Karpas-422 (cell line): Measurements from ENCODE around the gene B3GNT9. TPM values are rescaled to one million over a fixed set of nuclear protein-coding genes. Genes with fewer than 3 reads are reported as not detected.

Experiments used
- DNase-seq: peaks from one replicate; pipeline ENCODE4 v3.0.0-alpha.2; 2015
- H2AFZ ChIP-seq: fragments of 200-600 bp; sonication (generic); 2 replicates; pipeline ENCODE4 v1.6.1; 2014; ENCODE audit warnings: antibody characterized with exemption, low read length, mixed read lengths
- H3K27ac ChIP-seq: fragments of 200-600 bp; sonication (generic); 2 replicates; pipeline ENCODE4 v1.5.1; 2014; ENCODE audit warnings: mild to moderate bottlenecking, low read length, moderate library complexity
- H3K27me3 ChIP-seq: fragments of 200-600 bp; sonication (generic); 2 replicates; pipeline ENCODE4 v1.6.1; 2014; ENCODE audit warnings: low read length, mixed read lengths
- H3K36me3 ChIP-seq: fragments of 200-600 bp; sonication (generic); 2 replicates; pipeline ENCODE4 v1.6.1; 2014; ENCODE audit warnings: low read length, mixed read lengths; ENCODE audit not compliant: insufficient read depth
- H3K4me1 ChIP-seq: fragments of 200-600 bp; sonication (generic); 2 replicates; pipeline ENCODE4 v1.6.1; 2014; ENCODE audit warnings: mild to moderate bottlenecking, low read length, mixed read lengths
- H3K4me2 ChIP-seq: fragments of 200-600 bp; sonication (generic); 2 replicates; pipeline ENCODE4 v1.6.1; 2014; ENCODE audit warnings: low read length, low read depth, mild to moderate bottlenecking; ENCODE audit not compliant: poor library complexity, severe bottlenecking
- H3K4me3 ChIP-seq: fragments of 200-600 bp; sonication (generic); 2 replicates; pipeline ENCODE4 v1.5.1; 2014; ENCODE audit warnings: mild to moderate bottlenecking, antibody characterized with exemption, low read length, mixed read lengths
- H3K79me2 ChIP-seq: fragments of 200-600 bp; sonication (generic); 2 replicates; pipeline ENCODE4 v1.6.1; 2014; ENCODE audit warnings: mild to moderate bottlenecking, low read length, mixed read lengths
- H3K9ac ChIP-seq: fragments of 200-600 bp; sonication (generic); 2 replicates; pipeline ENCODE4 v1.6.0; 2014; ENCODE audit warnings: low read length
- H3K9me2 ChIP-seq: fragments of 200-600 bp; sonication (generic), shearing (Covaris generic); replicated peaks from 2 replicates; pipeline ENCODE4 v1.6.0; 2014; ENCODE audit warnings: mild to moderate bottlenecking, low read length, moderate library complexity; ENCODE audit not compliant: insufficient read depth
- H3K9me3 ChIP-seq: fragments of 300-700, 200-600 bp; sonication (generic); 2 replicates; pipeline ENCODE4 v1.6.1; 2014; ENCODE audit warnings: low read length, mixed read lengths
- H4K20me1 ChIP-seq: fragments of 200-600 bp; sonication (generic); 2 replicates; pipeline ENCODE4 v1.6.1; 2014; ENCODE audit warnings: mild to moderate bottlenecking, antibody characterized with exemption, low read length, low read depth; ENCODE audit not compliant: insufficient read depth
- total RNA-seq: library from RNA; depleted of rRNA; stranded (reverse); fragments of >200 nt; shearing (Covaris generic); gene quantifications from 2 replicates; pipeline ENCODE4 v1.2.3, GENCODE V29; 2014; ENCODE audit warnings: low replicate concordance

The B3GNT9 gene
- total RNA-seq, 1 experiment from 2014 or later, result 1.4 TPM

DNA sequence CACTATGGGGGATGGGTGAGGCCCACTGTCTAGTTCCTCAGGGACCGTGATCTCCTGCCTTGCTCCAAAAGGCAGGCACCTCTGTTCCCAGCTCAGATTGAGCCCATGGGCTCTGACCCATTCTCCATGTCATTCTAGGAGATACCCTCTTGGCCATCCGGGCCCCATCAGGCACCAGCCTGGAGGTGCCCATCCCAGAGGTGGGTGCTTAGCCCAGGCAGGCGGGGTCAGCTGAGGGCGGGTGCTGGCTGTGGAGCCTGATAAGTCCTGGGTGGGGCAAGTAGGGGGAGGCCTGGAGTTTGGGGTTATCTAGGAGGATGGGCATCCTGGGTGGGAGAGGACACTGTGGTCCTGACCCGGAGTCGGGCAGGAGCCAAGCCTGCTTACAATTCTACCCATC is 43.5 kb upstream of the B3GNT9 start:
- no peak overlapping the region for H3K4me3 ChIP-seq
- peaks cover 16% of the 10 kb centered on the region for H3K4me1 ChIP-seq
- H2AFZ ChIP-seq, result no peak overlapping the region
- H3K27ac ChIP-seq, result no peak overlapping the region
- peaks cover 26% of the 10 kb centered on the region for H3K79me2 ChIP-seq
- H3K9me3 ChIP-seq, result no peaks in the 10 kb centered on the region
- peak overlapping the region; percentile 100; the same call in 1 of the 2 replicates for H3K9ac ChIP-seq
- H3K27me3 ChIP-seq, result no peaks in the 10 kb centered on the region
- peak overlapping the region; percentile 99 for H3K4me2 ChIP-seq
- peaks cover 34% of the 10 kb centered on the region for H4K20me1 ChIP-seq
- H3K36me3 ChIP-seq, result peaks cover 15% of the 10 kb centered on the region
- no peaks in the 10 kb centered on the region for H3K9me2 ChIP-seq
- DNase-seq, result no peak

DNA sequence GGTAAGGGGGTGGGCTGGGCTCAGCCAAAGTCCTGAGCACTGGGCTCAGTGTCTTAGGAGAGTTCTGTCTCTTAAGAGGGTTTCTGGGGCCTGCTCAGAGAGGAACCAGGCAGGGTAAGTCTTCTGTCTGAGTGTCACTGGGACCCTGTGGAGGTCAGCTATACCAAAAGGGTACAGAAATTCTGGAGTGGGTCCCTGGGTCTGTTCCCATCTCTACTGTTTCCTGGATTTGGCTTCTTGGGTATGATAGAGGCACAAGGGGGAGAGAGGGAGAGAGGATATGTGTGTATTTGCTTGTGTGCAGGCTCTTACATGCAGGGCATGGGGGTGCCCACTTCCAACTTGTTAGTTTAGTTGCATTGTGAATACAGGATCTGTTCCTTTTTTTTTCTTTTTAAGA is 42.7 kb upstream of the B3GNT9 start:
- Histone ChIP-seq H3K79me2 (peaks cover 26% of the 10 kb centered on the region), H2AFZ (no peak overlapping the region), H3K9me2 (no peaks in the 10 kb centered on the region), H3K36me3 (peaks cover 13% of the 10 kb centered on the region; the same call in 1 of the 2 replicates), H3K9me3 (no peaks in the 10 kb centered on the region), H4K20me1 (peaks cover 34% of the 10 kb centered on the region), H3K4me2 (peak overlapping the region; percentile 99), H3K9ac (peak overlapping the region; percentile 100), H3K4me3 (peak overlapping the region; percentile 100), H3K27ac (peak overlapping the region; percentile 5; the same call in 1 of the 2 replicates), H3K27me3 (no peaks in the 10 kb centered on the region), H3K4me1 (peaks cover 16% of the 10 kb centered on the region)
- DNase-seq, result no peak

DNA sequence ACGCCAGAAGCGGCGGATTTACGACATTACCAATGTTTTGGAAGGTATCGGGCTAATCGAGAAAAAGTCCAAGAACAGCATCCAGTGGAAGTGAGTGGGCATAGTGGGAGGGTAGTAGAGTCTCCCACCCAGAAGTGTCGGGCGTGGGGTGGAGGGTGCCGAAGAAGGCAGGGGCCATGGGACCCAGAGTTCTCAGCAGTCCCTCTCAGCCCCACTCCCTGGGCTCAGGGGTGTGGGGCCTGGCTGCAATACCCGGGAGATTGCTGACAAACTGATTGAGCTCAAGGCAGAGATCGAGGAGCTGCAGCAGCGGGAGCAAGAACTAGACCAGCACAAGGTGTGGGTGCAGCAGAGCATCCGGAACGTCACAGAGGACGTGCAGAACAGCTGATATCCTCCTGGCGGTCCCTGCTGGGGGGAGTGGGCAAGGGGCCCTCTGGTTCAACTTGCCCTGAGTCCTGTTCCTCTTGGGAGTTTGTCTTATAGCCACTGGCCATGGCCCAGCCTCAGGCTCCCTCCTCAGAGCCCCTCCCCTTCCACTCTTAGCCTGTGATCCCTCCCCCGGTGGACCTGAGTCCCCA is 42.1 kb upstream of the B3GNT9 start:
- H2AFZ ChIP-seq, result no peak overlapping the region
- H3K79me2 ChIP-seq, result peaks cover 26% of the 10 kb centered on the region
- no peaks in the 10 kb centered on the region for H3K27me3 ChIP-seq
- DNase-seq, result peak; percentile 69
- peak overlapping the region; percentile 100 for H3K4me3 ChIP-seq
- no peaks in the 10 kb centered on the region for H3K9me2 ChIP-seq
- peaks cover 16% of the 10 kb centered on the region for H3K4me1 ChIP-seq
- H3K4me2 ChIP-seq, result peak overlapping the region; percentile 99
- peaks cover 12% of the 10 kb centered on the region; the same call in 1 of the 2 replicates for H3K36me3 ChIP-seq
- H3K27ac ChIP-seq, result peak overlapping the region; percentile 58; the same call in 1 of the 2 replicates
- no peaks in the 10 kb centered on the region for H3K9me3 ChIP-seq
- peak overlapping the region; percentile 100 for H3K9ac ChIP-seq
- H4K20me1 ChIP-seq, result peaks cover 31% of the 10 kb centered on the region

DNA sequence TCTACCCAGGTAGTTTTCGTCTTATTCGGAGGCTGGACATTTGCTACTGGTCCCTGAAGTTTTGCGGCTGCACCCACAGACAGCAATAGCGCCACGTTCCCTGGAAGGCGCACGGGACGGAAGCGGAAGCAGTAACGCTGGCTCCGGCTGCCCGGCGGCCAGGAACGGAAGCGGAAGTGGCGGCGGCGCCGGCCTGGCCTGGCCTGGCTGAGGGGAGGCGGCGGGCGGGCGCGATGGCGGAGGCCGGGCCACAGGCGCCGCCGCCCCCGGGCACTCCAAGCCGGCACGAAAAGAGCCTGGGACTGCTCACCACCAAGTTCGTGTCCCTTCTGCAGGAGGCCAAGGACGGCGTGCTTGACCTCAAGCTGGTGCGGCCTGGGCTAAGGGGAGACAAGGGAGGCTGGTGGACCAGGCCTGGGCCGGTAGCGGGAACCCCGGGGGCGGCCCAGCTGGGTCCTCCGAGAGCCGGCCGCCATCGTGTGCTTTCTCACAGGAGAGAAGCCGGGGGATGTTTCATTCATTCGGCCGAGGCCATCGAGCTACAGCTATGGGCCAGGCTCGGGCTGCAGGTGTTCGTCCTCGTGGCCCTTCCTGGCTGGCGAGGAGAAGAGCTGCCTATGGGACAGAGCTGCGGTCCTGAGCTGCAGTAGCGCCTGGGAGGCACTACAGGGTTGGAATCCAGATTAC is 41.3 kb upstream of the B3GNT9 start, which contains the start of gene E2F4:
Gene E2F4, plus strand, starts transcription at position 161 of the 687 bp plus-strand sequence. Its CDS starts 73 bp downstream, at position 234.
- DNase-seq, result peak; percentile 97
- Histone ChIP-seq H3K36me3 (peaks cover 12% of the 10 kb centered on the region; the same call in 1 of the 2 replicates), H4K20me1 (peaks cover 28% of the 10 kb centered on the region), H3K4me2 (peak within 1 kb of the TSS; percentile 99), H3K9me2 (no peaks in the 10 kb centered on the region), H3K79me2 (peaks cover 26% of the 10 kb centered on the region), H3K4me1 (peaks cover 16% of the 10 kb centered on the region), H3K9me3 (no peaks in the 10 kb centered on the region), H3K27ac (peak within 1 kb of the TSS; percentile 58; the same call in 1 of the 2 replicates), H3K9ac (peak within 1 kb of the TSS; percentile 100), H3K27me3 (no peaks in the 10 kb centered on the region), H3K4me3 (peak within 1 kb of the TSS; percentile 100), H2AFZ (0 out of 2 replicates have a peak within 1 kb of the TSS, but pooled peaks have one; percentile 70)

DNA sequence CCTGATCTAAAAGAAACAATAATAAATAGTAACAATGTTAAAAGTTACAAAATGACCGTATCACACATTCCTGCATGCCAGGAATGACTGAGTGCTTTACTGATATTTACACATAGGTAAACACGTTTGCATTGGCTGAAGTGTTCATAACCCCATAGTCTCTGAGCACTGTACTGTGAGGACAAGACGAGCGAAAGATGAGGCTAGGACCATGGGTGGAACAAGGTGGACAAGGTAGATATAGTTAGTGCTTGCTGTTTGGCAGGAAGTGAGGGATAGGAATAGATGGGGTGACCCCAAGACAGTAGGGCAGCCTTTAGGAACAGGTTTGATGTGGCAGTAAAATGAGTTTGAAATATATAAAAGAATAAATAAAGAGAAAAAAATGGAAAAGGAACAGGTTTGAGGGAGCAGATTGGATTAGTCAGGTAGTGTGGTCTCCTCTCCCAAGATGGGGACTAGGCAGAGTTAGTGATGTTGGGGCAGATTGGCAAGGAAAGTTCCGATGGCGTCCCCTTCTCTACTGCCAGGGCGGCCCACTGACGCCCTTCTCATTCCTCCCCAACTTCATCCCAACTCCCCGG is 40.7 kb upstream of the B3GNT9 start:
- no peak for DNase-seq
- H3K4me1 ChIP-seq, result peaks cover 16% of the 10 kb centered on the region
- H3K4me2 ChIP-seq, result peak overlapping the region; percentile 99
- H4K20me1 ChIP-seq, result peaks cover 28% of the 10 kb centered on the region
- peaks cover 26% of the 10 kb centered on the region for H3K79me2 ChIP-seq
- H3K9me2 ChIP-seq, result no peaks in the 10 kb centered on the region
- peak overlapping the region; percentile 100; the same call in 1 of the 2 replicates for H3K9ac ChIP-seq
- H3K27ac ChIP-seq, result no peak overlapping the region
- H3K27me3 ChIP-seq, result no peaks in the 10 kb centered on the region
- H2AFZ ChIP-seq, result 0 out of 2 replicates have a peak overlapping the region, but pooled peaks have one; percentile 70
- peak overlapping the region; percentile 100 for H3K4me3 ChIP-seq
- no peaks in the 10 kb centered on the region for H3K9me3 ChIP-seq
- peaks cover 12% of the 10 kb centered on the region; the same call in 1 of the 2 replicates for H3K36me3 ChIP-seq

DNA sequence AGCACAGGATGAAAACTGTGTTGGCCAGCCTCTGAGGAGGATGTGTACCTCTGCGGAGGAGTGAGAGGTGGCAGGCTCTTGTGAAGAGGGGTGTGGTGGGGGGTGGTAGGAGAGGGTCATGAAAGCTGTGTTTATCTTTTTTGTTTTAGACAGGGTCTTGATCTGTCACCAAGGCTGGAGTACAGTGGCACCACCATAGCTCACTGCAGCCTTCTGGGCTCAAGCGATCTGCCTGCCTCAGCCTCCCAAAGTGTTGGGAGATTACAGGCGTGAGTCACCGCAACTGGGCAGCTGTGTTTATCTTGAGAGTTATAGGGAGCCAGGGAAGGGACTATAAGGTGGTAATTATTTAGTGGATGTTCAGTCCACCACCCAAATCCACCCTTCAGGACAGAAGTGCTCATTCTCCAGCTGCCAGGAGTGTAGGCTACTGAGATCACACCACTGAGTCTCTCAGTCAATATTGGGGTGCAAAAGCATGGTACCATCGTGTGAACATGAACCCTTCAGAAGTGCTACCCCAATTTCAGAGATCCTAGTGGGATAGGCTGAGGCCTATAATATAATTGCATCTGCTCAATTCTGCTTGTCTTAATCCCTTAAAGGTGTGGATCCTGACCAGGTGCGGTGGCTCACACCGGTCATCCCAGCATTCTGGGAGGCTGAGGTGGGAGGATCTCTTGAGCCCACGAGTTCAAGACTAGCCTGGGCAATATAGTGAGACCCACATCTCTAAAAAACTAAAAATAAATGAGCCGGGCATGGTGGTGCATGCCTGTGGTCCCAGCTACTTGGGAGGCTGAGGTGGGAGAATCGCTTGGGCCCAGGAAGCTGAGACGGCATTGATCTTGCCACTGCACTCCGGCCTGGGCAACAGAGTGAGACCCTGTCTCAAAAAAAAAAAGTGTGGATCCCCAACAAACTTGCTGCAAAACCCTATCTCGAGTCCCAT is 39.9 kb upstream of the B3GNT9 start:
- Histone ChIP-seq H3K4me2 (no peak overlapping the region), H3K27me3 (no peaks in the 10 kb centered on the region)

DNA sequence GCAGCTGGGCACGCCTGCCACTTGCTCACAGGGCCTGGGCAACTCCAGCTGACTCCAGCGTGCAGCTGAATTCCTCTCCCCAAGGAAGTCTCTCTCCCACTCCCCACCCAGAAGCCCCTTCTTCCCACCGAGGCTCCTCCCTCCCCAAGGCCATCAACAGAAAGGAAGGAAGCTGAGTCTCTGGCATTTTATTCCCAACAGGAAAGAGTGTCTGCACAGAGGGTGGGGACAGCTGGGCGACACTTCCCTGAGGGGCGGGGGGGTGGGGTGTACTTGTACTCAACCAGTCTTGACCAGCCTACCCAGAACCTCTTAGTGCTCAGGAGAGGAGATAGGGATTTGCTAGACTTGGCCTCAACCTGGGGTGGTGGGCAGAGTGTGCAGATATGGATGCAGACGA is 39.2 kb upstream of the B3GNT9 start, which contains the start of gene EXOC3L1:
Gene EXOC3L1, minus strand, starts transcription at position 96 of the 400 bp plus-strand sequence. CDS start 460 bp downstream, outside the sequence.
- Histone ChIP-seq H3K27ac (no peak within 1 kb of the TSS), H3K79me2 (peaks cover 26% of the 10 kb centered on the region), H3K27me3 (no peaks in the 10 kb centered on the region), H2AFZ (no peak within 1 kb of the TSS; the same call in 1 of the 2 replicates), H4K20me1 (peaks cover 28% of the 10 kb centered on the region), H3K9me3 (no peaks in the 10 kb centered on the region), H3K4me1 (peaks cover 16% of the 10 kb centered on the region), H3K9me2 (no peaks in the 10 kb centered on the region), H3K9ac (no peak within 1 kb of the TSS), H3K4me2 (no peak within 1 kb of the TSS), H3K4me3 (no peak within 1 kb of the TSS), H3K36me3 (peaks cover 12% of the 10 kb centered on the region; the same call in 1 of the 2 replicates)
- no peak for DNase-seq

More for the DNA sequence above, 39.9 kb upstream of the B3GNT9 start:
- Histone ChIP-seq H3K9me3 (no peaks in the 10 kb centered on the region), H2AFZ (no peak overlapping the region; the same call in 1 of the 2 replicates), H3K36me3 (peaks cover 12% of the 10 kb centered on the region; the same call in 1 of the 2 replicates), H4K20me1 (peaks cover 28% of the 10 kb centered on the region), H3K79me2 (peaks cover 26% of the 10 kb centered on the region), H3K4me3 (no peak overlapping the region), H3K9ac (no peak overlapping the region), H3K4me1 (peaks cover 16% of the 10 kb centered on the region), H3K9me2 (no peaks in the 10 kb centered on the region), H3K27ac (no peak overlapping the region)
- no peak for DNase-seq
